GM23338 (cell line): ENCODE results near the gene PRMT7.

Experiments used
- CREB1 ChIP-seq: fragments of 250-450 bp; sonication (Bioruptor Pico); IDR thresholded peaks from 2 replicates; pipeline ENCODE4 v1.5.0; 2020; ENCODE audit warnings: low read depth, mild to moderate bottlenecking, moderate library complexity
- CTCF ChIP-seq, 2 experiments: fragments of 200-600 bp in 1 of 2; sonication (generic) in 1 of 2; conservative IDR thresholded peaks; 2 replicates each; pipeline versions ENCODE4 v1.5.1 to v1.6.1; 2016 to 2017; ENCODE audit warnings: antibody characterized with exemption in 2 of 2, low read depth in 2 of 2, mild to moderate bottlenecking in 2 of 2, moderate library complexity in 1 of 2
- EZH2 ChIP-seq: fragments of 200-600 bp; sonication (generic); IDR thresholded peaks from one replicate; pipeline ENCODE4 v1.8.0; 2017; ENCODE audit warnings: antibody characterized with exemption, mild to moderate bottlenecking, low read depth; ENCODE audit not compliant: unreplicated experiment
- JUNB ChIP-seq: IDR thresholded peaks from one replicate; pipeline ENCODE4 v1.6.1; 2016; ENCODE audit warnings: antibody characterized with exemption; ENCODE audit not compliant: unreplicated experiment
- POLR2AphosphoS5 ChIP-seq: IDR thresholded peaks from 2 replicates; pipeline ENCODE4 v1.6.1; 2016; ENCODE audit warnings: antibody characterized with exemption, low read depth
- ZNF114 ChIP-seq: fragments of 250-450 bp; sonication (Bioruptor Pico); IDR thresholded peaks from 2 replicates; pipeline ENCODE4 v1.5.0; 2020; ENCODE audit warnings: mild to moderate bottlenecking, moderate library complexity

- no peak for TF ChIP-seq CTCF (conservative IDR thresholded peaks at IDR 0.05; ENCODE audit: low read depth in 2 of 2)
- no peak for TF ChIP-seq CREB1 (CRISPR knock-in tag)
- no peak for TF ChIP-seq ZNF114 (CRISPR knock-in tag)
- no peak for TF ChIP-seq POLR2AphosphoS5
- TF ChIP-seq EZH2: no peak
- no peak for TF ChIP-seq JUNB
Observed at GRCh38 chr16:68360956-68361355, 50.1 kb downstream of the PRMT7 start.
